Neural crest cell (in vitro differentiated cells): ENCODE data around the gene ADAMTSL1. TPM values are rescaled to one million over a fixed set of nuclear protein-coding genes. Genes with fewer than 3 reads are reported as not detected.

ENCODE experiments used
- DNase-seq: peaks from one replicate; pipeline ENCODE4 v3.0.0; 2021; ENCODE audit warnings: low read depth, mixed read lengths, low spot score
- H3K27ac Mint-ChIP-seq: one replicate; pipeline ENCODE4 v1.8.0; 2021; ENCODE audit warnings: mild to moderate bottlenecking, mixed read lengths; ENCODE audit not compliant: unreplicated experiment
- H3K27me3 Mint-ChIP-seq: 2 replicates; pipeline ENCODE4 v1.8.0; 2021; ENCODE audit warnings: low read depth, mild to moderate bottlenecking, mixed read lengths
- H3K36me3 Mint-ChIP-seq: 2 replicates; pipeline ENCODE4 v1.8.0; 2021; ENCODE audit warnings: low read depth, mild to moderate bottlenecking, mixed read lengths
- H3K4me1 Mint-ChIP-seq: 2 replicates; pipeline ENCODE4 v1.8.0; 2021; ENCODE audit warnings: mixed read lengths
- H3K4me3 Mint-ChIP-seq: one replicate; pipeline ENCODE4 v1.8.0; 2021; ENCODE audit warnings: mild to moderate bottlenecking, mixed read lengths
- H3K9me3 Mint-ChIP-seq: 2 replicates; pipeline ENCODE4 v1.8.0; 2021; ENCODE audit warnings: mixed read lengths
- CTCF ChIP-seq: fragments of 200-600 bp; sonication (generic); conservative IDR thresholded peaks from 2 replicates; pipeline ENCODE4 v1.5.0; 2021; ENCODE audit warnings: antibody characterized with exemption, mild to moderate bottlenecking
- total RNA-seq: library from RNA; stranded (reverse); gene quantifications from 2 replicates; pipeline ENCODE4 v1.2.1, GENCODE V29; 2021

Gene ADAMTSL1
- total RNA-seq, 1 donor from 2014 or later = 2.3 TPM

DNA sequence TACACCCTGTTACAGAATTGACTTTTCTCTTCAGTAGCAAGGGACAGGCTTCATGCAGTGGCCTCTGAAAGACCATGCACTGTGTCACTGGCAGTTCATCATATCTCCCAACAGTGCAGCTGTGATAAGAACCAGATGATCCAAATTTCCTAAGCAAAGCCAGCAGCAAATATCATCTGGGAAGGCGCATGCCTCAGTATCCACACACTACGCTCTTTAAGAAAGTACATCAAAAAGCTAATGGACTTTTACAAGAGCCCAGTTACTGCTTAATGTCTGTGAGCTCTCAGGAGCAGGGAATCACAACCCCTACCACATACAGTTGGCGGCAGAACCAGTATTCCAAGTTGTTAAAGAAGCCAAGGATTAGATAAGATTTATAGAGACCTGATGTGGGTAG, 25.1 kb downstream of the ADAMTSL1 start:
- Mint-ChIP-seq H3K9me3 (no peaks in the 10 kb centered on the region), H3K4me1 (no peaks in the 10 kb centered on the region), H3K27ac (no peak overlapping the region), H3K27me3 (peaks cover 3% of the 10 kb centered on the region), H3K4me3 (no peak overlapping the region), H3K36me3 (no peaks in the 10 kb centered on the region)
- no peak for DNase-seq
- no peak for TF ChIP-seq CTCF

GRCh38 chr9:18499980-18500379, 26.0 kb downstream of the ADAMTSL1 start:
- H3K27ac Mint-ChIP-seq = no peak overlapping the region

GRCh38 chr9:18500451-18500850, 26.5 kb downstream of the ADAMTSL1 start:
- TF ChIP-seq CTCF = no peak
- no peak overlapping the region for H3K4me3 Mint-ChIP-seq
- no peak overlapping the region for H3K27ac Mint-ChIP-seq

More at GRCh38 chr9:18499980-18500379, 26.0 kb downstream of the ADAMTSL1 start:
- Mint-ChIP-seq H3K4me1 (no peaks in the 10 kb centered on the region), H3K36me3 (no peaks in the 10 kb centered on the region), H3K9me3 (no peaks in the 10 kb centered on the region), H3K27me3 (no peaks in the 10 kb centered on the region), H3K4me3 (no peak overlapping the region)
- TF ChIP-seq CTCF = no peak
- DNase-seq = no peak

DNA sequence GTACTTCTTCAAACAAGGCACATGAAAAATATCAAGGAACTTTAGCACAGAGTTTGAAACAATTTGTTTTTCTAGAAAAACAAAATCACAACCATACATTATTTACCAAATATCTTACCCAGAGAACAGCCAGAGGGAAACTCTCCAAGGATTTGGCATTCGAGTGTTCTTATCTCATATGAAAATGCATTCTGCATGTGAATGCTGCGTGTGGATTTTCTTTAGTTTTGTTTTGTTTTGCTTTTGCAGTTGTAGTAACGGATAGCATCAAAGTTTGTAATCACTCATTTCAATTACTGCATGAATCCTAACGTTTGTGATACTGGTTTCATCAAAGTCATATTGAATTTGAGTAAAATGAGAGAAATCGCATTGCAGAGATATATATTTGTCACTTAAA, 28.0 kb downstream of the ADAMTSL1 start:
- no peak for DNase-seq
- no peaks in the 10 kb centered on the region for H3K9me3 Mint-ChIP-seq
- no peak for TF ChIP-seq CTCF
- H3K36me3 Mint-ChIP-seq = no peaks in the 10 kb centered on the region
- H3K27ac Mint-ChIP-seq = no peak overlapping the region
- H3K27me3 Mint-ChIP-seq = no peaks in the 10 kb centered on the region
- H3K4me1 Mint-ChIP-seq = no peaks in the 10 kb centered on the region
- H3K4me3 Mint-ChIP-seq = no peak overlapping the region

More at GRCh38 chr9:18500451-18500850, 26.5 kb downstream of the ADAMTSL1 start:
- Mint-ChIP-seq H3K9me3 (no peaks in the 10 kb centered on the region), H3K27me3 (no peaks in the 10 kb centered on the region), H3K36me3 (no peaks in the 10 kb centered on the region), H3K4me1 (no peaks in the 10 kb centered on the region)
- DNase-seq = no peak

DNA sequence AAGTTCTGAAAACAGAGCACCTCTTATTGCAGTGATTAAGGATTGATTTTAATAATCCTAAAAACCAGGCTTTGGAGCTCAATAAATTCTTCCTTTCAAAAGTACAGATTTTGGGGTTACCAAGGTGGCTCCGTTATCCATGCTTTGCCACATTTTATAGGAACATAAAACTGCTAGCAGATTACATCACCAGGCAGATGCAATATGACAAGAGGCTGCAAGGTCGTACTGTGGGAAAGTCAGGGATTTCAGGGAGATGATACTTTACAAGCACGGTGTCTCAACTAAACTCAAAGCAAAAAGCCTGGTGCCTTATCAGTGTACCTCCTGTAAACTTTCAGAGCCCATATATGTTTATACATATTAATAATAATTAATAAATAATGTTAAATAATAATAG, 28.6 kb downstream of the ADAMTSL1 start:
- Mint-ChIP-seq H3K27ac (no peak overlapping the region), H3K36me3 (no peaks in the 10 kb centered on the region), H3K4me3 (no peak overlapping the region), H3K4me1 (no peaks in the 10 kb centered on the region), H3K27me3 (no peaks in the 10 kb centered on the region), H3K9me3 (no peaks in the 10 kb centered on the region)
- DNase-seq = no peak
- TF ChIP-seq CTCF = no peak

- Mint-ChIP-seq H3K27me3 (no peaks in the 10 kb centered on the region), H3K4me3 (no peak overlapping the region), H3K36me3 (no peaks in the 10 kb centered on the region), H3K9me3 (peaks cover 3% of the 10 kb centered on the region), H3K4me1 (no peaks in the 10 kb centered on the region), H3K27ac (no peak overlapping the region)
- DNase-seq = no peak
- no peak for TF ChIP-seq CTCF
These were observed 30.8 kb downstream of the ADAMTSL1 start for GRCh38 chr9:18504707-18505106.
